HepG2 (cell line): Measurements from ENCODE around the gene MEF2A. TPM values are rescaled to one million over a fixed set of nuclear protein-coding genes. Genes with fewer than 3 reads are reported as not detected.

ENCODE experiments used
- CCAR2 ChIP-seq: fragments of 200-400 bp; formaldehyde crosslinking; optimal IDR thresholded peaks from 2 replicates; pipeline ENCODE3; 2018; ENCODE audit warnings: low read depth, mild to moderate bottlenecking, low read length, moderate library complexity
- ETV5 ChIP-seq: IDR thresholded peaks from 2 replicates; pipeline ENCODE4 v1.6.1; 2018; ENCODE audit warnings: missing biosample characterization, missing genetic modification reagents, inconsistent platforms, borderline replicate concordance
- GPBP1L1 ChIP-seq: sonication (generic); formaldehyde crosslinking; IDR thresholded peaks from 2 replicates; pipeline ENCODE4 v1.5.0; 2020; ENCODE audit warnings: mild to moderate bottlenecking, missing genetic modification reagents
- HES4 ChIP-seq: sonication (generic); formaldehyde crosslinking; IDR thresholded peaks from 2 replicates; pipeline ENCODE4 v1.9.0; 2021; ENCODE audit warnings: mild to moderate bottlenecking, missing genetic modification reagents, borderline replicate concordance
- IRX3 ChIP-seq: sonication (generic); formaldehyde crosslinking; IDR thresholded peaks from 2 replicates; pipeline ENCODE4 v1.8.1; 2023; ENCODE audit warnings: mild to moderate bottlenecking, low read depth, missing genetic modification reagents, borderline replicate concordance
- KAT7 ChIP-seq: IDR thresholded peaks from 2 replicates; pipeline ENCODE4 v1.6.1; 2018; ENCODE audit warnings: borderline replicate concordance, missing compliant biosample characterization
- KDM4B ChIP-seq: sonication (generic); formaldehyde crosslinking; IDR thresholded peaks from 2 replicates; pipeline ENCODE4 v1.4.0; 2020; ENCODE audit warnings: missing genetic modification reagents
- MBD4 ChIP-seq: IDR thresholded peaks from 2 replicates; pipeline ENCODE4 v1.6.1; 2012; ENCODE audit warnings: low read length, inconsistent platforms, borderline replicate concordance
- MED8 ChIP-seq: sonication (generic); formaldehyde crosslinking; IDR thresholded peaks from 2 replicates; pipeline ENCODE4 v1.8.1; 2023; ENCODE audit warnings: mild to moderate bottlenecking, missing genetic modification reagents; ENCODE audit not compliant: insufficient replicate concordance
- NFAT5 ChIP-seq: sonication (generic); formaldehyde crosslinking; IDR thresholded peaks from 2 replicates; pipeline ENCODE4 v1.4.0; 2020; ENCODE audit warnings: missing genetic modification reagents
- NFYB ChIP-seq: sonication (generic); formaldehyde crosslinking; IDR thresholded peaks from 2 replicates; pipeline ENCODE4 v1.4.0; 2020; ENCODE audit warnings: missing genetic modification reagents
- NFYC ChIP-seq: IDR thresholded peaks from 2 replicates; pipeline ENCODE4 v1.6.1; 2016; ENCODE audit warnings: missing genetic modification reagents, missing compliant biosample characterization
- TAF15 ChIP-seq: fragments of 200-400 bp; formaldehyde crosslinking; IDR thresholded peaks from one replicate; pipeline ENCODE4 v1.6.1; 2018; ENCODE audit warnings: mild to moderate bottlenecking, low read depth, low read length; ENCODE audit not compliant: poor library complexity, severe bottlenecking
- ZFP90 ChIP-seq: sonication (generic); formaldehyde crosslinking; IDR thresholded peaks from 2 replicates; pipeline ENCODE4 v1.8.0; 2022; ENCODE audit warnings: missing genetic modification reagents, mild to moderate bottlenecking, inconsistent platforms, borderline replicate concordance
- ZNF382 ChIP-seq: sonication (generic); formaldehyde crosslinking; IDR thresholded peaks from 2 replicates; pipeline ENCODE4 v1.5.0; 2020; ENCODE audit warnings: missing genetic modification reagents, mild to moderate bottlenecking, borderline replicate concordance
- ZNF652 ChIP-seq: IDR thresholded peaks from 2 replicates; pipeline ENCODE4 v1.6.1; 2016; ENCODE audit warnings: low read depth, borderline replicate concordance
- ZNF709 ChIP-seq: sonication (generic); formaldehyde crosslinking; IDR thresholded peaks from 2 replicates; pipeline ENCODE4 v1.5.0; 2020; ENCODE audit warnings: mild to moderate bottlenecking, missing genetic modification reagents
- polyA plus RNA-seq, 8 experiments: library from polyadenylated mRNA; depleted of rRNA in 3 of 8; stranded (reverse) in 7 of 8; unstranded in 1 of 8; fragments of >200 nt; fragmentation: Illumina TruSeq in 4 of 8; extraction: Trizol in 4 of 8; gene quantifications; 2 replicates each; pipeline versions ENCODE4 v1.2.1 to v1.2.3, GENCODE V29; 2011 to 2016; ENCODE audit warnings: low read depth in 4 of 8, missing spikeins in 1 of 8, mixed read lengths in 1 of 8; ENCODE audit not compliant: insufficient read depth in 1 of 8
- total RNA-seq, 5 experiments: library from RNA; depleted of rRNA; stranded (reverse); fragments of >200 nt; fragmentation: Illumina TruSeq; extraction: Trizol; gene quantifications; 2 replicates each; pipeline ENCODE4 v1.2.3, GENCODE V29; 2016; ENCODE audit warnings: low read depth in 1 of 5
- TF ChIP-seq, protein P1 (sequence below): sonication (generic); formaldehyde crosslinking; conservative IDR thresholded peaks from 2 replicates; pipeline ENCODE4 v1.8.1; 2023; ENCODE audit warnings: missing genetic modification reagents
- TF ChIP-seq, protein P2 (sequence below): sonication (generic); formaldehyde crosslinking; IDR thresholded peaks from 2 replicates; pipeline ENCODE4 v1.4.0; 2020; ENCODE audit warnings: missing genetic modification reagents, borderline replicate concordance

The MEF2A gene
- total and polyA plus RNA-seq, 2 of the 13 experiments (the other 11 are each of a cell fraction or from before 2014, with no cell fraction given): 15.2 to 24.4 TPM

DNA sequence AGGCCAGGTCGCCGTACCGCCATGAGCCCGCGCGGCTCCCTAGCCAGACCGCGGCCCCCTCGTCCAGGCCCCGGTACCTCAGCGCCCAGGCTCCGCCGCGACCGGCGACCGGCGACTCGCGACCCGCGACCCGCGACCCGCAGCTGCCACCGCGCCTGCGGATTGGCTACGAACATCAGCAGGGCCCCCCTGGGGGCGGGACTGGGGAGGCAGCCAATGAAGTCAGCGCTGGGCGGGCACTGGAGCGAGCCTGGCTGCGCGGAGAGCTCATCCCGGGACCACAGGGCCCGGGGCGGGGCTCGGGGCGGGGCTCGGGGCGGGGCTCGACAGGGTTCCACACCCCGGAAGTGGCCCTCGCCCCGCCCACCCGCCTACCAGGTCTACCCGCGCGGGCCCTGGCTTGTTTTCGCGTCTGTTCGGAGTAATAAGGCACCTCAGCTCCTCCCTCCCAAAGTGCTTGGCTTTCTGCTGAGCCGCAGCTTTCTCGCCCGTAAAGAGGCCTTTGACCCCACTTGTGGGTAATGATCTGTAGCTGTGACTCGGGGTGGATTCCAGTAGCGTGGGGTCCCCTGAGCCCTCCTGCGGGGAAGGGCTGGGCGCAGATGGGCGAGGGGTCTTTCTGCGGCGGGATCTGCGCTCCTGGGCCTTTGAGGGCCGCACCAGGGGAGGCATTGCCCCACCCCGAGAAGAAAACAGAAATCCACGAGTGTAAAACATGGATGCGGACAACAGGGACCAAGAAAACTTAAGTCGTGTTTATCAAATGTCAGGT lies 167.7 kb downstream of the MEF2A start, which contains the start of gene LYSMD4 (continued):
- no peak for TF ChIP-seq NFAT5 (CRISPR knock-in tag)
- TF ChIP-seq IRX3: no peak
- no peak for TF ChIP-seq MBD4
- no peak for TF ChIP-seq MED8 (CRISPR knock-in tag)
- peak; percentile 79 for TF ChIP-seq NFYC
- TF ChIP-seq ZFP90 (CRISPR knock-in tag): no peak
- TF ChIP-seq KDM4B (CRISPR knock-in tag): no peak
- TF ChIP-seq, protein P1, sequence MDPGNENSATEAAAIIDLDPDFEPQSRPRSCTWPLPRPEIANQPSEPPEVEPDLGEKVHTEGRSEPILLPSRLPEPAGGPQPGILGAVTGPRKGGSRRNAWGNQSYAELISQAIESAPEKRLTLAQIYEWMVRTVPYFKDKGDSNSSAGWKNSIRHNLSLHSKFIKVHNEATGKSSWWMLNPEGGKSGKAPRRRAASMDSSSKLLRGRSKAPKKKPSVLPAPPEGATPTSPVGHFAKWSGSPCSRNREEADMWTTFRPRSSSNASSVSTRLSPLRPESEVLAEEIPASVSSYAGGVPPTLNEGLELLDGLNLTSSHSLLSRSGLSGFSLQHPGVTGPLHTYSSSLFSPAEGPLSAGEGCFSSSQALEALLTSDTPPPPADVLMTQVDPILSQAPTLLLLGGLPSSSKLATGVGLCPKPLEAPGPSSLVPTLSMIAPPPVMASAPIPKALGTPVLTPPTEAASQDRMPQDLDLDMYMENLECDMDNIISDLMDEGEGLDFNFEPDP (CRISPR knock-in tag): no peak
- TF ChIP-seq ZNF652 (CRISPR knock-in tag): no peak
- peak; percentile 31; the same call in 1 of the 2 replicates for TF ChIP-seq ETV5 (CRISPR knock-in tag)
- no peak for TF ChIP-seq HES4
- peak; percentile 74 for TF ChIP-seq NFYB (CRISPR knock-in tag)
- TF ChIP-seq, protein P2, sequence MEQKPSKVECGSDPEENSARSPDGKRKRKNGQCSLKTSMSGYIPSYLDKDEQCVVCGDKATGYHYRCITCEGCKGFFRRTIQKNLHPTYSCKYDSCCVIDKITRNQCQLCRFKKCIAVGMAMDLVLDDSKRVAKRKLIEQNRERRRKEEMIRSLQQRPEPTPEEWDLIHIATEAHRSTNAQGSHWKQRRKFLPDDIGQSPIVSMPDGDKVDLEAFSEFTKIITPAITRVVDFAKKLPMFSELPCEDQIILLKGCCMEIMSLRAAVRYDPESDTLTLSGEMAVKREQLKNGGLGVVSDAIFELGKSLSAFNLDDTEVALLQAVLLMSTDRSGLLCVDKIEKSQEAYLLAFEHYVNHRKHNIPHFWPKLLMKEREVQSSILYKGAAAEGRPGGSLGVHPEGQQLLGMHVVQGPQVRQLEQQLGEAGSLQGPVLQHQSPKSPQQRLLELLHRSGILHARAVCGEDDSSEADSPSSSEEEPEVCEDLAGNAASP (CRISPR knock-in tag): no peak
- TF ChIP-seq KAT7 (CRISPR knock-in tag): no peak
- TF ChIP-seq ZNF709: no peak
- no peak for TF ChIP-seq TAF15
- TF ChIP-seq CCAR2: no peak
- no peak for TF ChIP-seq GPBP1L1 (CRISPR knock-in tag)
- TF ChIP-seq ZNF382 (CRISPR knock-in tag): no peak
